ENCODE data around the gene CHRM5.

CHRM5 gene

DNA sequence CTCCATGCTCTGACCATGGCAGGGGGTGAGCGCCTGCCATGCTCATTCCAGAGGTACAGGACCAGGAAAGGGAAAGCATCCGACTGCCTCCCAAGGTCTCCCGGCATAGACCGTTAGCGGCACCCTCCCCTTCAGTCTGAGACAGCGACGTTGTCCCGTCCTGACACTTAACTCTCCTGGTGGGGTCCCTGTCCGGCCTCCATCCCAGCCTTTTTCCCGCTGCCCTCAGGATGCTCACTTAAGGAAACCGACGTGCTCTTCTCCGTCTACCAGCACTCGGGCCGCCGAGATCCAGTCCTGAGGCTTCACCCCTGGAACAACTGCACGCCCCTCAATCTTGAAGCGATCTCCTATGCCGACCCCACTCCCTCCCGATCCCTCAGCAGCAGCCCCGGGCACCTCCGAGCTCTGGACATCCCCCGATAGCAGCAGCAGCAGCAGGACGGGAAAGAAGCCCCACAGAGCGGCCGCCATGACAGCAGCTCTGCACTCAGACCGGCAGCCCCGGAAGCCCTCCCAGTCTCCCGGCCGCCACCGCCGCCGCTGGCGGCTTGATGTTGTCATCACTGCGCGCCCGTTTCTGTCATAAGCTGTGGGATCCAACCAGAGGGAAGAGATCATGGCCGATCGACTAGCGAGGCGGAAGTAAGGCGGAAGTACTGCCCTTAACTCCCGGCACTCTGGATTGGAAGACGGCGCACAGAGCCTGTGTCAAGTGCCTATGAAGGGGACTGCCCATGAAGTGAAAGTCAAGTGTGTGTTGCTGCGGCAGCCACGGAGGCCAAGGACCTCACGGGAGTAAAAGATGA, 133.3 kb downstream of the CHRM5 start, which contains the start of the genes EMC7 and PGBD4:
EMC7 (minus strand) TSS at position 497 of the 809 bp plus-strand sequence; CDS start at position 474, 23 bp downstream.
PGBD4 (plus strand) TSS at position 718 of the 809 bp plus-strand sequence. CDS start 449 bp downstream, outside the sequence.
- peak; percentile 90 for DNase-seq

DNA sequence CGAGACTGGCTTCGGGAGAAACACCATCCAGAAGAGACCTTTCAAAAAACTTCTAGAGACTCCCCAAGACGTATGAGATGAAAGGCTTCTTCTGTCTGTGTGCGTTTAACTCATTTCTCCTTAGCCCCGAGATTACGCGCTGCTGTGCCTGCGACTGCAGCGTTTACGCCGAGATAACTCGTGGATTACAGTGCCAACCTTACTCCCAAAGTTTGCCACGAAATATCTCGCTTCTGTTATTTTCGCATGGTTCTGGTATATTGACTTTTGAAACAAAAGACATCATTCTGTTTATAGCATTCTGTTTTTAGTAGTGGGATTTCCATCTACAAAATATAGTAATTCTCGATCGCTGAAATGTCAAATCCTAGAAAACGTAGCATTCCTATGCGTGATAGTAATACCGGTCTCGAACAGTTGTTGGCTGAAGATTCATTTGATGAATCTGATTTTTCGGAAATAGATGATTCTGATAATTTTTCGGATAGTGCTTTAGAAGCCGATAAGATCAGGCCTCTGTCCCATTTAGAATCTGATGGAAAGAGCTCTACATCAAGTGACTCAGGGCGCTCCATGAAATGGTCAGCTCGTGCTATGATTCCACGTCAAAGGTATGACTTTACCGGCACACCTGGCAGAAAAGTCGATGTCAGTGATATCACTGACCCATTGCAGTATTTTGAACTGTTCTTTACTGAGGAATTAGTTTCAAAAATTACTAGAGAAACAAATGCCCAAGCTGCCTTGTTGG, 134.1 kb downstream of the CHRM5 start:
- no peak for DNase-seq

DNA sequence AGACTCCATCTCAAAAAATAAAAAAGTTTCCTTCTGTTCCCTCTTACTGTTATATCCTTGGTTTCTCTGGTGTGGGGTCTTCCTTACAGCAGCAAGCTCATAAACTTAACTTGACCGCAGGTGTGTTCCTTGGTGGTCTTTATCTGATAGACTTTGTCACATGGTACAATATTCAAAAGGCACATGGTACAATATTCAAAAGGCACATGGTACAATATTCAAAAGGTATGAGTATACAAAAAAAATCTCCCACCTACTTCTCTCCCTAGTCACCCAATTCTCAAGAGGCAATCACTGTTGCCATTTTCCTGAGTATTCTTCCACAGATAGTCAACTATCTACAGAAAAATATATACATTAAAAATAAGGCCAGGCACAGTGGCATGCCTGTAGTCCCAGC, 138.1 kb downstream of the CHRM5 start:
- DNase-seq, result no peak

DNA sequence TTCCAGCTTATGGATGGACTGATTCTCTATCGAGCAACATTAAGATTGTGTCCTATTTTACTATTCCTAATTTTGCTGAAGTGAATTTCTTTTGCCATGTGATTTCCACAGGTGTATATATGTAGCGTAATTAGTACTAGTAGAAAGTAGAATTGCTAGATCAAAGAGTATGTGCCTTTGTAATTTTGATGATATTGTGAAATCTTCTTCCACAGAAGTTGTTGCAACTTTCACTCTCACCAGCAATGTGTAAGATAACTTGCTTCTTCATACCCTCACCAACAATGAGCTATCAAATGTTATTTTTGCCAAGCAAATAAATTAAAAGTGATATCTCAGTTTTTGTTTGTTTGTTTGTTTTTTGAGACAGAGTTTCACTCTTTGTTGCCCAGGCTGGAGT, 139.0 kb downstream of the CHRM5 start:
- no peak for DNase-seq

DNA sequence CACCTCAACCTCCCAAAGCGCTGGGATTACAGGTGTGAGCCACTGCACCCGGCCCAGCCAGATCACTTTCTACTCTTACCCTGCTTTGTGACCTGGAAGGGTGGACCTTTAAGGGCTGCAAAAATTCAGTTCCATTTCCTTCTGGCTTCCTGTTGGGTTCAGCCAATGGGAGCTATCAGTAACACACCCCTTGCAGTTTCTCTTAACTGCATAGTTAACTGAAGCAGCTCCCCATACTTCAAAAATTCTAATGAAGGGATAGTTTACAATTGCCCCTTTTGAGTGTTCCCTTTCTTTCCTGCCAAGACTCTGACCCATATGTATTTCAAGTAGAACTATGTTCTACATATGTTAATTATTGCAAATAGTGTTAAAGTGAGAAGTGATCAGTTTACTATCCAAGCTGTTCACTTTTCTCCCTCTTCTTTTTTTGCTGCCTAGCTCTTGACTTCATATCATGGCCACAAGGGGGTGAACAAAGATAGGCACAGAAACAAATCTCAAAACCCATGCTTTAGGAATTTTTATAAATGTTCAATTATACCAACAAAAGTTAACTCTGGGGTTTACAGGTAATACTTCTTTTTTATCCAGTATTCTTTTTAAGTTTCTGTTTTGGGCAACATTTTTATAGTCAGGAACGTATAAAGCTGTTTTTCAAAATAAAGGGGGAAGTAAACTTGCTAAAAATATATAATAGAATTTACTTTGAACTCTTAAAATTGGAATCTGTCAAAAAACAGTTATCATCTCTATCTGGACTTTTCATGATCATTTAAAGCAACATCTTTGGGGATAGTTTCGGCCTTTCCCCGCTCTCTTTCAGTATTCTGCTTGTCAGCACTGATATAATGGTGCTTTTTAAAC, 141.7 kb downstream of the CHRM5 start:
- DNase-seq, result no peak

DNA sequence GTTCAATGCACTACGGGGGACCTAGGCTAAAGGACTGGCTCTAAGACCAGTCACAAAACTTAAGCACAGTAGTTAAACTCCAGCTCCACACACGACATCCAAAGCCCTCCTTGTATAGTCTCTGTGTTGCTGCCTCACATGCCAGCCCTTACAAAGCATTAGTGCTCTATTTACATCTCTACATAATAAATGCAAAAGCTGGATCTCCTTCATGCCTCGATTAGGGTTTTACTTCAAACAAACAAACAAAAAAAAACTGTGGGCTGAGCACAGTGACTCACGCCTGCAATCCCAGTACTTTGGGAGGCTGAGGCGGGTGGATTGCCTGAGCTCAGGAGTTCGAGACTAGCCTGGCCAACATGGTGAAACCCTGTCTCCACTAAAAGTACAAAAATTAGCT, 143.2 kb downstream of the CHRM5 start:
- no peak for DNase-seq

DNA sequence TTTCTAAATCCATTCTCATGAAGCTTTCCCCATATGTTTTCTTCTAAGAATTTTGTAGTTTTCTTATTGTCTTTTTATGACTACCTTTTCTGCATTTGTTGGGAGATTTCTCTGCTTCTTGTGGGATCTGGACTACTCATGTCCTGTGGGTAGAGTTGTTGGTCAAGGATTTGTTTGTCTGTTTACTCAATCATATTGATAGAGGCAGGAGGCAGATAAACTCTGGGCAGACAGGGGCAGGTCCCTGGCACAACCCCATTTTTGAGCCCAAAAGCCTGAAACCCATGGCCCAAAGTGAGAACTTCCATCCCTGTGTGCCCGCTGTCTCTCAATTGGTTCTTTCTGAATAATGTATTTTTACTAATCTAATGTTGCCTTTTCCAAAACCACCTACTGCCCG, 145.9 kb downstream of the CHRM5 start:
- DNase-seq, result no peak

DNA sequence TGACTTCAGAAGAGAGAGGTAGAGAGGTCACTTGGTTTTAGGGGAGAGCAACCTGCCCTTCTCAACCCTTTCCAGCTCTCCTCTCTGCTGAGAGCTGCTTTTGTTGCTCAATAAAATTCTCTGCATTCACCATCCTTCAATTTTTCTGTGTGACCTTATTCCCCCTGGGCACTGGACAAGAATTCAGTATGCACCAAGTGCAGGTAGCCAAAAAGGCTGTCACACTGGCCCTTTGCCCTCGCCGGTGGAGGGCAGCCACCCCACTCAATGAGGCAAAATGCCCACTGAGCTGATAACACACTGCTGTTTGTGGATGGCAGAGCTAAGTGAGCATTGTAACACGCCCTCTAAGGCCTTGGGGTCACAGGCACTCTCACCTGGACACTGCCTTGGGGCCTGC, 146.4 kb downstream of the CHRM5 start:
- DNase-seq, result no peak

DNA sequence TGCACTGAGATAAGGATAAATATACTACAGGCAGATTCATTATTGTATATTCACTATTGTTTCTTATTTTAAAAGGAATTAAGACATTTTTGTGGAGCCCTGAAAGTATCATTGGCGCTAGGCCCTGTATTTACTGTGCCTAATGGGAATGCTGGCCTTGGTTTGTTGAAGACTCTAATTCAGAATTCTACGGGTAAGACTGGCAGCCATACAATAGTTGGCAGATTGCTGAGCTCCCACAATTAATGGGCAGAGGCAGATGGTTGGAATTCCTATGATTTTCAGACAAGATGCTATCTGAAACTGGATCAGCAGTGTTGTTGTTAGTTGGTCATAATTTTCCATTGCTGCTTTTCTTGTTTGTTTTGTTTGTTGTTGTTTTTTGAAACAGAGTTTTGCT, 148.3 kb downstream of the CHRM5 start:
- DNase-seq, result no peak

Data from right kidney (tissue), 1 donor.